Femur (tissue), 1 donor: ENCODE measurements around the gene IGFBP1.

ENCODE experiments used
- DNase-seq: peaks from one replicate; pipeline ENCODE4 v3.0.0-alpha.2; 2017

IGFBP1 gene

GRCh38 chr7:45909561-45909960 is 21.3 kb downstream of the IGFBP1 start:
- DNase-seq, result no peak

DNA sequence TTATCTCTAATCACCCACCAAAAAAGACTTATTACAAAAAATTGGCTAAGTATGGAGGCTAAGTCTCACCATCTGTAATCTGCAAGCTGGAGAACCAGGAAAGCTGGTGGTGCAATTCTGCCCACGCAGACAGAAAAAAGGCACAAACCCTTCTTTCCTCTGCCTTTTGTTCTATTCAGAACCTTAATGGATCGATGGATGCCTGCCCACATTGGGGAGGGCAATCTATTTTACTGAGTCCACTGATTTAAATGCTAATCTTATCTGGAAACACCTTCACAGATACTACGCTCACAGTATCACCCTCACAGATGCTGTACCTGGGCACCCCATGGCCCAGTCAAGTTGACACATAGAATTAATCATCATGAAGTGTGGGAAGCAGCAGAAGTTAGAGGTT is 22.6 kb downstream of the IGFBP1 start:
- DNase-seq, result no peak

DNA sequence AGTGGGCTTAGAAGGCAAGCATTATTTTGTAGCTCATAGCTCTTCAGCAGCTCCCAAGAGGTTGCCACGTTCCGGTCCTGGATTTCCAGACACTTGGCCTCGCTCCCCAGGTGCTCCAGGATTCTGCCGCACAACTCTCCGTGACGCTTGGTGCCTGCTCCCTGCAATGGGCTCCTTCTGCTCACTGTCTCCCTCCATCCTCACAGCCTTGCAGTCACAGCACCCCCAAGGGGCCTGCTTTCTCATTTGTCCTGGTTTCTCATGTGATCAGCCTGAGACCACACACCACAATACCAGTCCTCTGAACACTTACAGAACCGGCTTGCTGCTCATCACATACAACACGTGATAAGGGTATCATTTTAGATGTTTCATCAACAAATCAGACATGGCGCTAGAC is 23.0 kb downstream of the IGFBP1 start:
- no peak for DNase-seq

DNA sequence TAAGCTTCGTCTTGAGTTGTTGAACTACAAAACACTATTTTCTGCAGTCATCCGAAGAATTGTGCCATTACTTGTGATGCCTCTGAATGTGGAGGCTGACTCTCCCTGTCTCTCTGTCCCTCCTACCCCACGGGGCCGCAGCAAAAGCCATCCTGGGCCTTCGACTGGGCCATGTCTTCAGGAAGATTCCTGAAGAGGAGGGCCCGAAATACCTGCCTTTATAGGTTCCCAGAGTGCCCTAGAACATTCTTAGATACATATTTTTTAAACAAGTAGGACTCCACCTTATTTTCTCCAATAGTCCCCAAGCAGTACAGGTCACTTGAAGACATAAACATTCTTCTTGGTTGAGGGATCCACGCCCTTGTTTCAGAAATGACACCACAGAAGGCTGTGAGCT is 24.7 kb downstream of the IGFBP1 start:
- no peak for DNase-seq

DNA sequence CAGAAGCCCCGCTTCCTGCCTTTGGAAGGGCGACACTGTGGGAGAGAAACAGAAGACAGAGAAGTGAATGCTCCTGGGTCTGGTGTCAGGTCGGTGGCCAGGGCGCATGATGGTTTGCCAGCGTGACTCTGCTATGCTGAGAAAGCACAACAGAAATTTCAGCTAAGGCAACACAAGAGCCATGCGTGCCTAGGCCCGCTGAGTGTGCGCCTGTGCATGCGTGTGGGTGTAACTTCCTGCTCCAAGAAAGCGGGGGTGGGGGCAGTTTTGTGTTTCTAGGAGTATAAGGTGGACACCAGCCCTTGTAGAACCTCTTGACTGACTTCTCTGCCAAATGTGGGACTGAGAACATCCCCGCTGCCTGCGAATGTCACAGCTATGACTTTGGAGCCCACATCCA is 26.6 kb downstream of the IGFBP1 start:
- DNase-seq, result no peak

DNA sequence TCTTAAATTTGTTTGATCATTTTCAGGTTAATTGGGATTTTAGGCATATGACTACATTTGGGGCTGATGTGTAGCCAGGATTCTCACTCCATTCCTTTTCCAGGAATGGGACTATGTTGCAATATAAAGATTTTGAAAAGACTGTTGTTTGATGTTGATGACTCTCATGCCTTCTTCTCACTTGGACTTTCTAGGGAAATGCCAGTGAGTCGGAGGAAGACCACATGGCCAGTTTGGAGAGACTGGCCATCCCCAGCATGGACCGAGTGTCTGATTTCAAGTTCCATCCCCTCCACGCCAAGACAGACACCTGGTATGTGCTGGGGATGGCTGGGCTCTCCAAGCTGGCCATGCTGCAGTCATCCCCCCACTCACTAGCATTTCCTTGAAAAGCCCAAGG is 27.3 kb downstream of the IGFBP1 start:
- no peak for DNase-seq

DNA sequence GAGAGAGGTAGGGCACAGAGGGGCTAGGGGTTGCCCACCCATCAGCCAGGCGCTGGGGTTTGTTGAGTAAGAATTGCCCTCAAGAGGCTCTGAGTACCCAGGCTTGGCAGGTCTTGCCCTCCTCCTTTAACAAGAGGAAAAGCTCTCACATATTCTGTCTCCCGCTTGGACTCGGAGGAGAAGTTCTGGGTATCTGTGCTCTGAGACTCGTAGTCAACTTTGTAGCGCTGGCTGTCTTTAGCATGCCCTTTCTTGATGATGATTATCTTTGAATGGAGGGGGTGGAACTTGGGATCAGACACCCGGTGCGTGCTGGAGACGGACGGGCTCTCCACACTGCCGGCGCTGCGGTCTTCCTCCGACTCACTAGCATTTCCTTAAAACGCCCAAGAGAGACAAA is 28.8 kb downstream of the IGFBP1 start:
- no peak for DNase-seq

DNA sequence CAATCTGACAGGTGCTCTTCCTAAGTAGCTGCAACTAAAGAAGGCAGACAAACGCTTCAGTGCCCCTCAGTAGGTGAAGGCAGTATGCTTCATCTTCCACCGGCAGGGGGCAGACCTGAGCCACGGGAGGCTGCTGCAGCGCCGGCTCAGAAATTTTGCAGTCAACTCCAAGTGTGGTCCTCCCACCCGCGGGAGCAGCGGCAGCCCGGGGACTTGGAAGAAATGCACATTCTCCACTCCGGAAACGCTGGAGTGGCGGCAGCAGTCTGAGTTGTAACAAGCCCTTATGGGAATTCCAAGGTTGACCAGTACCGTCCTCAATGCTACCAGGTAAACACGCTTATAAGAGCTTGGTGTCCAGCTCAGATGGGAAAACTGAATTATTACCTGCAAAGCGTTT is 29.4 kb downstream of the IGFBP1 start:
- peak; percentile 89 for DNase-seq

GRCh38 chr7:45918556-45918955 is 30.3 kb downstream of the IGFBP1 start:
- peak; percentile 17 for DNase-seq

- peak; percentile 64 for DNase-seq
Measured at GRCh38 chr7:45919231-45919784, 31.0 kb downstream of the IGFBP1 start.

GRCh38 chr7:45919993-45920459 is 31.7 kb downstream of the IGFBP1 start:
- peak; percentile 17 for DNase-seq

GRCh38 chr7:45920502-45921380 is 32.5 kb downstream of the IGFBP1 start, which contains the start of gene IGFBP3:
Gene IGFBP3 (minus strand): TSS chr7:45921272. CDS start chr7:45921140, 132 bp downstream.
- peak; percentile 82 for DNase-seq

DNA sequence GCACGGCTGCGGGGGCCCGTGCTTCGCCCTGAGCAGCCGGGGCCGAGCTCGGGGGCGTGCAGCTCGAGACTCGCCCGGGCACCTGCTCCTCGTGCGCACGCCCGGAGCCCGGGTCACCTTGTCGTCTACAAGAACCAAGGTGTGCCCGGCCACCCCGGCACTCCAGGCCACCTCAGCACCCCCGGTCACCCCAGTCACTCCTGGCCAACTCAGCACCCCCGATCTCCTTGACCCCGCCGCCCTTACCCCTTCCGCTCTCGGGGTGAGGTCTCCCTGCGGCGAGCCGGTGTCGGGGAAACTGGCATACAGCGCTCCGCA is 33.1 kb downstream of the IGFBP1 start:
- no peak for DNase-seq

- DNase-seq, result peak; percentile 87
Measured at GRCh38 chr7:45921699-45922519, 33.6 kb downstream of the IGFBP1 start.

- peak; percentile 28 for DNase-seq
Measured at GRCh38 chr7:45922810-45923209, 34.5 kb downstream of the IGFBP1 start.

DNA sequence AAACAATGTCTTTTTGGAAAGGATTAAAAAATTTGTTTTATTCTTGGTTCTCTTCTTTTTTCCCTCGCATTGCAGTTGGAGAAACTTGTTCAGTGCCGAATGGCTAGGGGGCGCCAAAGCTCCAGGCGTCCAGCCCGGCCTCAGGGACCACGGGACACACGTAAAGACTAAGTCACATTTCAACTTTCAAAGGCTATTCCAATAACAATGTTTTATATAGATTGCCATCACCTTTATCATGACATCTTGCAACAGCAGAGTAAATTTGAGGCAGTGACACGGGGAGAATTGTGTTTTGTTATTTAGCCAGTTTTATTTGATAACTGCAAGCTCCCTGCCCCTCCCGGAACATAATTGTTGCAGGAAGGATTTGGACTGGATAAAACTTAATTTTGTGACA is 35.0 kb downstream of the IGFBP1 start:
- peak; percentile 89 for DNase-seq

DNA sequence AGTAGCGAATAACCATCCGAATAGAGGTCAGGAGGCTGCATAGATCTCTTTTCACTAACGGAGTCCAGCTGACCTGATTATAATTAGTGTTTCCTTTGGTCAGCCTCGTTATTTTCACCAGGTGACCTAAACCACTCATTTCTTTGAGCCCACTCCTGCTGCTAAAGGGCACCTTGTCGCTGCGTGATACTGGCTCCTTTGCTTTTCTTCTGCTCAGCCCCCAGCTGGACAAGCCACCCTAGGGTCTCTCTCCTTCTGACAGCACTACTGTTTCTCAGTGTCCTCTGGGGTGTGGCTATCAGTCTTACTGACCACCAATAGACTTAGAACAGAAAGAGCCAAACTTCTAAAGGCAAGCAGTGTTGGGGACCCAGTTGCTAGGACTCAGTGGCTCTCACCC is 35.5 kb downstream of the IGFBP1 start:
- DNase-seq, result no peak

- no peak for DNase-seq
Measured at GRCh38 chr7:45924283-45924682, 36.0 kb downstream of the IGFBP1 start.

GRCh38 chr7:45927721-45928120 is 39.4 kb downstream of the IGFBP1 start:
- DNase-seq, result no peak

DNA sequence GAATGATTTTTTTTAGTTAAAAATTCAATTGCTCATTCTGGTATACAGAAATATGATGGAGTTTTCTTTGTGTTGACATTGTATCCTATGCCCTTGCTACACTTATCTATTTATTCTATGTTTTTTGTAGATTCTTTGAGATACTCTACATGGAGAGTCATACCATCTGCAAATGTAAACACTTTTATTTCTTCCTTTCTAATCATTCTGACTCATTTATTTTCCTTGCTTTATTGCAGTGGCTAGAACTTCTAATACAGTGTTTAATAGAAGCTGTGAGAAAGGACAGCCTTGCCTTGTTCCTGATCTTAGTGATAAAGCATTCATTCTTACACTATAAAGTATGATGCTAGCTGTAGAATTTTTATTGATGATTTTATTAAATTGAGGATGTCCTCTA is 42.7 kb downstream of the IGFBP1 start:
- DNase-seq, result no peak

DNA sequence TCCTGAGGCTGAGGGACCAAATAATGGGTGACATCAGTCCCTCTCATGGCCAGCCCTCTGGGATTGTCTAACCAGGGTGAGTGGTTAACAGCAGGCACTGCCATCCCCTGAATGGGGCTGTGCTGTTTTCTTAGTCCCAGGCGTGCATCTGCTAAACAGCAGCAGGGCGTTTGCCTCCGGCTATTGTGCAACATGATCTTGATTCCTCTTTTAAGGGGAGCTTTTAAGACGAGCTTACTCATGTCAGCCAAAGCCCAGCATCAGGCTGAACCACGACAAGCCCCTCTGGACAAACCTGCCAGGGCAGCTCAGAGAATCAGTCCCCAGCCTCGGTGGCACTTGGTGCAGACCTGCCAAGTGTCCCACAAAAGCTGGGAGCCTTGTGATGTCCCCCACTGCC is 49.0 kb downstream of the IGFBP1 start:
- DNase-seq, result no peak

DNA sequence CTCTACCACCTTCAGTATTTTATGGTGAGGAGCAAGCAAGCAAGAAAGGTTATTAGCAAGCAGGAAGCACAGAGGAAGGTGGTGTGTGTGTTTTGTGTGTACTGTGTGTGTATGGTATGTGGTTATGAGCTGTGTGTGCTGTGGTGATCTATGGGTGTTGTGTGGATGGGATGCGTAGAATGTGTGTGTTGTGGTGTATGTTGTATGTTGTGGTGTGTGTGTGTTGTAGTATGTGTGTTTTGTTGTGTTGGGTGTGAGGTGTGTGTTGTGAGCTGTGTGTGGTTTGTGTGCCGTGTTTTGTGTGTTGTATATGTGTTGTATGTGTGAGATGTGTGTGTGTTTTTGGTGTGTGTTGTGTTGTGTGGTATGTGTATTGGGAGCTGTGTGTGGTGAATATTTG is 49.6 kb downstream of the IGFBP1 start:
- no peak for DNase-seq

DNA sequence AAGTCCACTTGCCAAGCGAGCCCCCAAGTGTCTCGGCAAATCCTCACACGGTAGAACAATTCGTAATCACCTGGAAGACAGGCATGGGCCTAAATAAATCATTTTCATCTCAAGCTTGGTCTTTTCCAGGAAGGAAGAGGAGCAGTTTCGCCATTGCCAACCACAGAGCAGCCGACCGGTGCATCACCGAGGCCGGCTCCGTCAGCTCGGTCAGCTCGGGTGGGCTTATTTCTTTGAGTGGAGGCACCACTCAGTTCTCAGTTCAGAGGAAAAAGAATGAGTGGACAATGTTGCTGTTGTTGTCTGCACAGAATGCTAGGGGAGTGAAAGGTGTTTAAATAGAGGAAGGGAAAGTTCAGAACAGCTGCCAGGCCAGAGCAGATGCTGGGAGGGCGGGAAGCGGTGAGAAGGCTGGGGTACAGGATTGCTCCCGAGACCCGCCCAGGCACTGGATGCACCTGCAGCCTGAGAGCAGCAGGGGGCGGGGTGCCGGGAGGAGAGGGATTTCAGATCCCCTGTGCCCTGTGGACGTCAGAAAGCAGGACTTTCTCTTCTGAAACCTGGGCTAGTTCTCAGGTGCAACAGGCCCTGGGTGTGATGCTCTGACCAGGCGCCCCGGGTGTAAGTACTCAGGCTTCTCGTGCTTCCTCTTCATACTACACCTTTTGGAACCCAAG is 50.5 kb downstream of the IGFBP1 start:
- no peak for DNase-seq
